ENCODE results near the gene CHMP6. TPM values are rescaled to one million over a fixed set of nuclear protein-coding genes. Genes with fewer than 3 reads are reported as not detected.

The CHMP6 gene
- total RNA-seq, 2 experiments from 2014 or later = 17.1 to 17.3 TPM

DNA sequence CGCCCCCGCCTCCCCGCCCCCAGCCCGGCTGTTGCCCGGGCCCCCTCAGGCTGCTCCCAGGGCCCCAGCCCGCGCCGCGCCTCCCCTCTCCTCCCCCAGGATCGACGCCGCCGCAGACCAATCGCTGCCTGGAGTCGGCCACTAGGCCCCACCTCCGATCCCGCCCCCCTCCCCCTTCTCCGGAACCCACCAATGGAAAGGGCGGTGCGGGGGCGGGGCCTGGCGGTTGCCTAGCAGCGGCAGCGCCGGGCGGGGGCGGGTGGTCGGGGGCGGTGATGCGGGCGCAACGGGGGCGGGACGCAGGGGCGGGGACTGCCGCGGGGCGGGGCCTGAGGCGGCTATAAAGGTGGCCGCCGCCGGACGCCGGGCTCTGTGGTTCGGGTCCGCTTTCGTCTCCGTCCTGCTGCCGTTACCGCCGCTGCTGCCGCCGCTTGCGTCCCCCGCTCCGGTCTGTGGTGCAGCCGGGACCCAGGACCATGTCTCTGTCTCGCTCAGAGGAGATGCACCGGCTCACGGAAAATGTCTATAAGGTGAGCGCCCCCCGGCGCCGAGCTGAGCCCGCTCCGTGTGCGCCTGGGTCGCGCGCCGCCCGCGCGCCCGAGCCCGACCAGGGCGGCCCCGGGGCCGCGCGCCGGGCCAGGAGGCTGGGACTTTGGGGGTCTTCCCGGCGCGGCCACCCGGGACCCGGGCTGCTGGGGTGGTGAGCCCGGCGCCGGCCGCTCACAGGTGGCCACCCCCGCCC is 43.3 kb downstream of the CHMP6 start, which contains the start of gene BAIAP2:
Gene BAIAP2, plus strand, starts transcription at position 373 of the 742 bp plus-strand sequence. Its CDS starts 104 bp downstream, at position 477.
- H3K36me3 Mint-ChIP-seq = no peaks in the 10 kb centered on the region
- peak within 1 kb of the TSS; percentile 79 for H3K4me3 Mint-ChIP-seq
- no peak within 1 kb of the TSS for H3K27ac Mint-ChIP-seq
- peaks cover 10% of the 10 kb centered on the region for H3K4me1 Mint-ChIP-seq (ENCODE audit: low read depth)
- peaks cover 13% of the 10 kb centered on the region for H3K27me3 Mint-ChIP-seq
- no peaks in the 10 kb centered on the region for H3K9me3 Mint-ChIP-seq
- peak; percentile 96 for DNase-seq
- intact Hi-C loops (cut with micrococcal nuclease) = loop anchor here (10.0 kb wide), 1 partner anchor 190 kb away; the partner anchor contains the start of gene CEP131
- ChIA-PET POLR2A (interaction anchor here (0.6 kb wide), 1 partner anchor 63 kb away, joined by 3 read pairs; no protein-coding TSS in a partner anchor), CTCF (no interaction called here)

DNA sequence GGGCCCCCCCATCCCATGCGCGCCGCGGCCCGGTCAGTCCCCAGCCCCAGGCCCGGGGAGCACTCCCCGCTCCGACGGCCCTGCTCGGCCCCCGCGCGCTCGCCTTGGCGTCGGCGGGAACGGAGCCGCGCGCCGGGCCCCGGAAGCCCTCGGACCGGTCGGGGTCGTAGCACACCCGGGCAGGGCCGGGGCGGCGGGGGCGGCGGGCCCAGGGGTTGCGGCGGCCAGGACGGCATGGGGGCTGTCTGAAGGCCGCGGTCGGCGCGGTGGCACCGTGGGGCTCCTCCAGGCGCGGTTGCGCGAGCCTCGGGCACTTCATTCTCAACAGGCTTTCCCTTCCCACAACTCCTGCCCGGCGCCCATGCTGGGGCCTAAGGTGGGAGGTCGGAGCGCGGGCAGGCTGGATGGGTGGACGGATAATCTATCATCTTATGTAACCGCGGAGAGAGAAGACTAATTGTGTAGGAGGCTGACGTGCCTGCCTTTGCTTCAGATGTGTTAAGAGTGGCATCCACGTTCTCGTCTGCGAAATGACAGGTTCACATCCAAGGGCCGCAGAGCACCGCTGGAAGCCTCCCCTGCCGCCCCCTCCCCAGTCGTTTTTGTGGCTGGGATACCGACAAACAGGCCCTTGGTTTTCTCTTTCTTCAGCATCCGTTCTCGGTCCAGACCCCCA is 44.0 kb downstream of the CHMP6 start:
- intact Hi-C loops (cut with micrococcal nuclease) = loop anchor here (10.0 kb wide), 1 partner anchor 189 kb away; the partner anchor contains the start of gene CEP131
- Mint-ChIP-seq H3K36me3 (no peaks in the 10 kb centered on the region), H3K4me1 (ENCODE audit: low read depth) (peaks cover 10% of the 10 kb centered on the region), H3K27ac (no peak overlapping the region), H3K4me3 (peak overlapping the region; percentile 68), H3K9me3 (no peaks in the 10 kb centered on the region), H3K27me3 (peaks cover 13% of the 10 kb centered on the region)
- ChIA-PET CTCF (interaction anchor here (1.6 to 4.7 kb wide), 2 partner anchors 12 to 66 kb away, joined by 5 to 19 read pairs; no protein-coding TSS in a partner anchor), POLR2A (interaction anchor here (0.6 kb wide), 1 partner anchor 62 kb away, joined by 3 read pairs; no protein-coding TSS in a partner anchor)
- DNase-seq = peak; percentile 22

DNA sequence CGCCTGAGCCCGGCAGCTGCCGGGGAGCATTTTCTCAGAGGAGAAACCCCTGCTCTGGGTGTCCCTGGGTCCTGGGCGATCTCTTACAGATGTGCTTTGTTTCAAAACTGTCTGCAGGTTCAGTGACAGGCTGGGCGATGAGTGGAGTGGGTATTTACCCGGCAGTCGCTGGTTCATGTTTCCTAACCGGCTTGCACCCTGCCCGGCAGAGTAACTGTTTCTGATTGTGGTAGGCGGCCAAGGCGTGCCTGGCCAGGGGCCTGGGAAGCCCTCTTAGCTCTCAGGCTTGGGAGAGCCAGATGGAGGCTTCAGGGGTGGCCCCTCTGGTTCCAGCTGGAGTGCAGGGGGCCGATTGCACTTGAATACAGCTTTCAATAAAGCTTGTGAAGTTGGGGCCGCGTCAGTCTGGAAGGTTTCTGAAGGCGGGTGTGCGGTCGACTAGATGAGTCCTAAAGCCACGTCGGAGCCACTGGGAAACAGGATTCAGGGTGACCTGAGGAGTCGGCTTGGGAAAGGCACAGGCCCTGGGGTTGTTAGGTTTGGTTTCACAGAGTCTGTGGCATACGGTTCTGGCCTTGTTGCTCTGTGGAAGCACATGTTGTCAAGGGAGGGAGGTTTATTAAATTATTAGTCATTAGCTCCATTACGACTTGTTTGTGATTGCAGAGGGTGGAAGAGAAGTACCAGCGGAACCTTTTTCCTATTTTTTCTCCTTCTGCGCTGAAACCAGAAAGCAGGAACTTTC is 44.7 kb downstream of the CHMP6 start:
- no peaks in the 10 kb centered on the region for H3K36me3 Mint-ChIP-seq
- intact Hi-C loops (cut with micrococcal nuclease) = loop anchor here (10.0 kb wide), 1 partner anchor 188 kb away; the partner anchor contains the start of gene CEP131

DNA sequence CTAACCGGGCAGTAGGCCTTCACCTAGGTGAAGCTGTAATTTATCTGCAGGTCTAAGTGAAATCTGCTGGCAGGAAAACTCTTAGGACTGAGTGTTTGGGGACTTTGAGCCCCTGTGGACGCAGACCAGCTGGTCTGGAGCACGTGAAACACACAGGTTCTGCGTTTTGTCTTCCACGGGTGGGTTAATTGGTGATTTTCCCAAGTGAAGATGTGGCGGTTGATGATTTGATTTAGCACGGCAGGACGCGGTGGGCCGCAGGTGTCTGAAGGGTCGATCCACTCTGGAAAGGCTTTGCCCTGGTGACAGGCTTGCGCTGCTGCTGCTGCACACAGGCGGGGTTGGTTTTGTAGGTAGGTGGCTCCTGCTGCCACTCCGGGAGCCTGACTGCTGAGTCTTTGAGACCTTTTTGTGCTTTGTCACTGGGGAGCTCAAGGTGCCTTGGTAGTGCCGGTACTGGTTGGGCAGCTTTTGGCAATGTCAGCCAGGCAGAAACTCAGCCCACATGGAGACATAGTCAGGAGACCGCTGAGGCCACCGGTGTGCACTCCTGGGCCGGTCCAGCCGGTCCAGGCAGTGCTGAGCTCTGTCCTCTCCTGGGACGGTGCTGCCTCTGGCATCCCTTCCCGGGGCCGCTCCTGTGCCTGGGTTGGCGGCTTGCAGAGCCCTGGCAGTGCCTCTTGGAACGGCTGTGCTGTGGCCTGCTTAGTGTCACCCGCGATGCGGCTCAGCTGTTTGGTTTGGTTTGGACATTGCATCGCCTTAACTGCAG is 45.6 kb downstream of the CHMP6 start:
- ChIA-PET CTCF (interaction anchor here (0.6 to 4.7 kb wide), 3 partner anchors 13 to 64 kb away, joined by 3 to 19 read pairs (median 5); no protein-coding TSS in a partner anchor), POLR2A (no interaction called here)
- intact Hi-C loops (cut with micrococcal nuclease) = loop anchor here (10.0 kb wide), 1 partner anchor 188 kb away; the partner anchor contains the start of gene CEP131
- Mint-ChIP-seq H3K27ac (no peak overlapping the region), H3K36me3 (no peaks in the 10 kb centered on the region), H3K4me3 (no peak overlapping the region), H3K4me1 (ENCODE audit: low read depth) (peaks cover 10% of the 10 kb centered on the region), H3K9me3 (no peaks in the 10 kb centered on the region), H3K27me3 (peaks cover 13% of the 10 kb centered on the region)
- DNase-seq = no peak

More for the DNA sequence above, 44.7 kb downstream of the CHMP6 start:
- CTCF ChIA-PET = interaction anchor here (1.6 to 4.7 kb wide), 2 partner anchors 13 to 65 kb away, joined by 5 to 19 read pairs; no protein-coding TSS in a partner anchor
- Mint-ChIP-seq H3K9me3 (no peaks in the 10 kb centered on the region), H3K4me3 (peak overlapping the region; percentile 68), H3K27me3 (peaks cover 13% of the 10 kb centered on the region), H3K4me1 (ENCODE audit: low read depth) (peaks cover 10% of the 10 kb centered on the region), H3K27ac (no peak overlapping the region)
- no peak for DNase-seq
- POLR2A ChIA-PET = no interaction called here

DNA sequence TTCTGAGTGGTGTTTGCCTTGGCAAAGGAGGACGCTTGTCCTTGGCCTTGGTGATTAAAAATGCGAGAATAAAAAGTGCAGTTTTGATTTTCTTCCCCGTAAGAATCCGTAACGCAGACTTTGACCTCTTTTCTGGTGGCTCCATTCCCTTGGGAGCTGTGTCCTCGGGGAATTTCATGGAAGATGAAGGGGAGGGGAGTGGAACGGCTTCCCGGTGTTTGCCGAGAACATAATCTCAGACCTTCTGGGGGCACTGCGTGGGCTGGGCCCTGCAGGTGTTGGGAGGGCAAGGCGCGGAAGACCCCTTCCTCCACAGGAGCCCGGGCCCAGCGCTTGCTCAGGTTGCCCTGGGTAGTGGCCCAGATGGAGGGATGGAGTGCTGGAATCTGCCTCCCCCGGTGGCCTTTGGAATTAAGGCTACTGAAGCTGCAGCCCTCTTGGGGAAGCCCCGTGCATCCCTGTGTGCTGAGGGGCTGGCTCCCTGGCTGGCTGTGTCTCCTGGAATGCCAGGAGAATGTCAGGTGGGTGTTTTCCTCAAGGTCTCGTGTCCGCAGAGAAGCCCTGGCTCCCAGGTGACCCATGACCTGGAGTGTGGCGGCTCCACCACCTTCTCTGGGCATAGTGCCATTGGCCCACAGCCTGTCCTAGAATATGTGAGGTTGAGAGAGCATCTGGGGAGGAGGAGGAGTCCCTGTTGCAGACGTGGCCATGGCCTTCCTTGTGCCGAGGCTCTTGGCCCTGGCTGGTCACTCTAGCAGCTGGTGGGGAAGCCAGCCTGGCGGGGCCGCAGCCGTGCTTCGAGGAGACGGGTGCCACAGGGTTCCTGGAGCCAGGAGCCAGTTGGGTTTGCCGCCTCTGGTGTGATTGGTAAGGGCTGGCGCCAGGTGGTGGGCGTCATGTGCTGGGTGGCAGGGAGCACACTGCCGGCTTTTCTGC is 46.4 kb downstream of the CHMP6 start:
- ChIA-PET POLR2A (no interaction called here), CTCF (interaction anchor here (4.7 kb wide), 1 partner anchor 14 kb away, joined by 19 read pairs; no protein-coding TSS in a partner anchor)
- no peak for DNase-seq
- H3K27me3 Mint-ChIP-seq = peaks cover 13% of the 10 kb centered on the region
- peaks cover 10% of the 10 kb centered on the region for H3K4me1 Mint-ChIP-seq (ENCODE audit: low read depth)
- no peaks in the 10 kb centered on the region for H3K9me3 Mint-ChIP-seq
- H3K4me3 Mint-ChIP-seq = no peak overlapping the region
- H3K36me3 Mint-ChIP-seq = no peaks in the 10 kb centered on the region
- no peak overlapping the region for H3K27ac Mint-ChIP-seq
- intact Hi-C loops (cut with micrococcal nuclease) = loop anchor here (10.0 kb wide), 1 partner anchor 187 kb away; the partner anchor contains the start of gene CEP131

GRCh38 chr17:81039096-81039495 is 47.5 kb downstream of the CHMP6 start:
- no peak overlapping the region for H3K27ac Mint-ChIP-seq
- ChIA-PET POLR2A (no interaction called here), CTCF (interaction anchor here (4.7 kb wide), 1 partner anchor 15 kb away, joined by 19 read pairs; no protein-coding TSS in a partner anchor)
- no peak overlapping the region for H3K4me3 Mint-ChIP-seq
- peaks cover 6% of the 10 kb centered on the region for H3K4me1 Mint-ChIP-seq (ENCODE audit: low read depth)
- DNase-seq = no peak
- intact Hi-C loops (cut with micrococcal nuclease) = loop anchor here (10.0 kb wide), 1 partner anchor 186 kb away; the partner anchor contains the start of gene CEP131
- no peaks in the 10 kb centered on the region for H3K9me3 Mint-ChIP-seq
- no peaks in the 10 kb centered on the region for H3K36me3 Mint-ChIP-seq
- H3K27me3 Mint-ChIP-seq = peaks cover 7% of the 10 kb centered on the region

- DNase-seq = peak; percentile 22
- peaks cover 4% of the 10 kb centered on the region for H3K4me1 Mint-ChIP-seq (ENCODE audit: low read depth)
- intact Hi-C loops (cut with micrococcal nuclease) = loop anchor here (10.0 kb wide), 1 partner anchor 185 kb away; the partner anchor contains the start of gene CEP131
- H3K9me3 Mint-ChIP-seq = no peaks in the 10 kb centered on the region
- ChIA-PET CTCF (interaction anchor here (1.1 to 4.7 kb wide), 4 partner anchors 16 to 64 kb away, joined by 3 to 19 read pairs (median 4); no protein-coding TSS in a partner anchor), POLR2A (no interaction called here)
- H3K27ac Mint-ChIP-seq = no peak overlapping the region
- H3K4me3 Mint-ChIP-seq = no peak overlapping the region
- H3K36me3 Mint-ChIP-seq = no peaks in the 10 kb centered on the region
- peaks cover 5% of the 10 kb centered on the region for H3K27me3 Mint-ChIP-seq
Observed at GRCh38 chr17:81039854-81040758, 48.5 kb downstream of the CHMP6 start.

DNA sequence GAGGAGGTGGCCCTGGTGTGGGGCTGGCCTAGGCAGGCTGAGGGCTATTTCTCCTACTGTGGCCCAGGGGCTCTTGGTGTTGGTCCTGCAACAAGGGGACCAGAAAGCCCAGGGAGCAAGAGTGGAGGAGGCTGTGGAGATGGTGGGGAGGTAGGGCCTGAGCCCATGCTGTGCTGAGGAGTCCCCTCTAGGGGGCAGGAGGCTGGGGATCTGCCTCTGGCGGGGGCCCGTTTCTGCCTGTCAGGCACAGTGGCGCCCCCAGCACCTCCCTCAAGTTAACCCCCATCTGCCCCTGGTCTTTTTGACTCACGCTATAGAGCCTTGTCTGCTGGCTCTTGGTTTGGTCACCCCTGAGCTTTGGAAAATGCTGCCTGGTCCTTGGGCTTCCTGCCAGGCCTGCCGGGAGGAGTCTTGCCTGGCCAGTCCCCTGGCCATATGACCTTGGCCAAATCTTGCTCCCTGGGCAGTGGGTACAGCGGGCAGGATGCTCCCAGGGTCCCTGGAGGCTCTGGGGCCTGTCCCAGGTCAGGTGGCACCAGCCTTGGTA is 49.2 kb downstream of the CHMP6 start:
- H3K9me3 Mint-ChIP-seq = no peaks in the 10 kb centered on the region
- peaks cover 1% of the 10 kb centered on the region for H3K4me1 Mint-ChIP-seq (ENCODE audit: low read depth)
- H3K4me3 Mint-ChIP-seq = no peak overlapping the region
- intact Hi-C loops (cut with micrococcal nuclease) = no loop called here
- peak; percentile 30 for DNase-seq
- no peak overlapping the region for H3K27ac Mint-ChIP-seq
- H3K36me3 Mint-ChIP-seq = no peaks in the 10 kb centered on the region
- ChIA-PET POLR2A (no interaction called here), CTCF (interaction anchor here (1.1 to 4.7 kb wide), 4 partner anchors 17 to 63 kb away, joined by 3 to 19 read pairs (median 4); no protein-coding TSS in a partner anchor)
- peaks cover 4% of the 10 kb centered on the region for H3K27me3 Mint-ChIP-seq

DNA sequence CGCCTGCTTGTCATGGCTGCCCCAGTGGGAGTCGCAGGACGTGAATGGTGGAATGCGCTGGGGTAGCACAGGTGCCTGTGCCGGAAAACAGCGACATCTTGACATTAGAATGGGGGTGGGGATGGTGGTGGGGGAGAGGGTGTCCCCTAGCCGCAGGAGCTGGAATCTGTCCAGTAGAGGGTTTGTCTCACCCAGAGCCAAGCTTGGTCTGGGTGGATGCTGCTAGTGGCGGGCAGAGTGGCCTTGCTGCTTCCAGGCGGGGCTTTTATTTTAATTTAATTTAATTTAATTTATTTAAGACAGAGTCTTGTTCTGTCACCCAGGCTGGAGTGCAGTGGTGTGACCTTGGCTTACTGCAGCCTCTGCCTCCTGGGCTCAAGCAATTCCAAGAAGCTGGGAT is 51.0 kb downstream of the CHMP6 start:
- Mint-ChIP-seq H3K27me3 (no peaks in the 10 kb centered on the region), H3K4me1 (ENCODE audit: low read depth) (no peaks in the 10 kb centered on the region), H3K4me3 (no peak overlapping the region), H3K27ac (no peak overlapping the region), H3K36me3 (no peaks in the 10 kb centered on the region), H3K9me3 (no peaks in the 10 kb centered on the region)
- DNase-seq = no peak
- intact Hi-C loops (cut with micrococcal nuclease) = no loop called here
- ChIA-PET POLR2A (no interaction called here), CTCF (interaction anchor here (0.6 kb wide), 1 partner anchor 55 kb away, joined by 3 read pairs; no protein-coding TSS in a partner anchor)
